ENCODE measurements around the gene ZBTB2.

DNA sequence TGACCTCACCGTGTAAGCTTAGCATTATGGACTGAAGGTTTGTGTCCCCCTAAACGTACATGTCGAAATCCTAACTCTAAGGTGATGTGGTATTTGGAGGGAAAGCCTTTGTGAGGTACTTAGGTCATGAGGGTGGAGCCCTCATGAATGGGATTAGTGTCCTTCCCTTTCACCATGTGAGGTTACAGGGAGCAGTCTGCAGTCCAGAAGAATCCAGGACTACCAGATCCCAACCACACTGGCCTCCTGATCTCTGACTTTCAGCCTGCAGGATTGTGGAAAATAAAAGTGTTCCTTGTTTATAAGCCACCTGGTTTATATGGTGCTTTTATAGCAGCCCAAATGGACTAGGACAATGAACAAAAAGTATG lies 73.4 kb downstream of the ZBTB2 start:
- TF ChIP-seq, protein P1, sequence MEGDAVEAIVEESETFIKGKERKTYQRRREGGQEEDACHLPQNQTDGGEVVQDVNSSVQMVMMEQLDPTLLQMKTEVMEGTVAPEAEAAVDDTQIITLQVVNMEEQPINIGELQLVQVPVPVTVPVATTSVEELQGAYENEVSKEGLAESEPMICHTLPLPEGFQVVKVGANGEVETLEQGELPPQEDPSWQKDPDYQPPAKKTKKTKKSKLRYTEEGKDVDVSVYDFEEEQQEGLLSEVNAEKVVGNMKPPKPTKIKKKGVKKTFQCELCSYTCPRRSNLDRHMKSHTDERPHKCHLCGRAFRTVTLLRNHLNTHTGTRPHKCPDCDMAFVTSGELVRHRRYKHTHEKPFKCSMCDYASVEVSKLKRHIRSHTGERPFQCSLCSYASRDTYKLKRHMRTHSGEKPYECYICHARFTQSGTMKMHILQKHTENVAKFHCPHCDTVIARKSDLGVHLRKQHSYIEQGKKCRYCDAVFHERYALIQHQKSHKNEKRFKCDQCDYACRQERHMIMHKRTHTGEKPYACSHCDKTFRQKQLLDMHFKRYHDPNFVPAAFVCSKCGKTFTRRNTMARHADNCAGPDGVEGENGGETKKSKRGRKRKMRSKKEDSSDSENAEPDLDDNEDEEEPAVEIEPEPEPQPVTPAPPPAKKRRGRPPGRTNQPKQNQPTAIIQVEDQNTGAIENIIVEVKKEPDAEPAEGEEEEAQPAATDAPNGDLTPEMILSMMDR (IDR thresholded peaks at IDR 0.05; ENCODE audit: low read depth, low read length, poor library complexity, severe bottlenecking): no peak
- no peak for TF ChIP-seq EZH2phosphoT487 (IDR thresholded peaks at IDR 0.05; ENCODE audit: borderline replicate concordance, low read length)

All from DOHH2 (cell line).